ENCODE measurements around the gene SNAP47.

SNAP47 gene

GRCh38 chr1:227729881-227730629 is 5.2 kb upstream of the SNAP47 start:
- no peak overlapping the region for H3K4me3 ChIP-seq (replicated peaks; ENCODE audit: insufficient read depth, low read length)
- peak; percentile 20 for TF ChIP-seq POLR2AphosphoS5 (IDR thresholded peaks at IDR 0.05; ENCODE audit: low read depth)
- TF ChIP-seq SPI1 (IDR thresholded peaks at IDR 0.05; ENCODE audit: borderline replicate concordance, low read depth): no peak
- TF ChIP-seq, protein P1, sequence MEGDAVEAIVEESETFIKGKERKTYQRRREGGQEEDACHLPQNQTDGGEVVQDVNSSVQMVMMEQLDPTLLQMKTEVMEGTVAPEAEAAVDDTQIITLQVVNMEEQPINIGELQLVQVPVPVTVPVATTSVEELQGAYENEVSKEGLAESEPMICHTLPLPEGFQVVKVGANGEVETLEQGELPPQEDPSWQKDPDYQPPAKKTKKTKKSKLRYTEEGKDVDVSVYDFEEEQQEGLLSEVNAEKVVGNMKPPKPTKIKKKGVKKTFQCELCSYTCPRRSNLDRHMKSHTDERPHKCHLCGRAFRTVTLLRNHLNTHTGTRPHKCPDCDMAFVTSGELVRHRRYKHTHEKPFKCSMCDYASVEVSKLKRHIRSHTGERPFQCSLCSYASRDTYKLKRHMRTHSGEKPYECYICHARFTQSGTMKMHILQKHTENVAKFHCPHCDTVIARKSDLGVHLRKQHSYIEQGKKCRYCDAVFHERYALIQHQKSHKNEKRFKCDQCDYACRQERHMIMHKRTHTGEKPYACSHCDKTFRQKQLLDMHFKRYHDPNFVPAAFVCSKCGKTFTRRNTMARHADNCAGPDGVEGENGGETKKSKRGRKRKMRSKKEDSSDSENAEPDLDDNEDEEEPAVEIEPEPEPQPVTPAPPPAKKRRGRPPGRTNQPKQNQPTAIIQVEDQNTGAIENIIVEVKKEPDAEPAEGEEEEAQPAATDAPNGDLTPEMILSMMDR (IDR thresholded peaks at IDR 0.05; ENCODE audit: insufficient read depth, low read length): peak; percentile 86

GRCh38 chr1:227730630-227731151 is 4.5 kb upstream of the SNAP47 start:
- DNase-seq (ENCODE audit: low read depth in 1 of 2, low spot score in 1 of 2): no peak
- TF ChIP-seq GABPA (IDR thresholded peaks at IDR 0.05; ENCODE audit: low read depth): no peak
- 0 out of 2 replicates have a peak, but pooled peaks have one; percentile 7 for TF ChIP-seq POLR2AphosphoS5 (IDR thresholded peaks at IDR 0.05; ENCODE audit: low read depth)
- Histone ChIP-seq H3K4me3 (replicated peaks; ENCODE audit: insufficient read depth, low read length) (no peak overlapping the region), H3K27me3 (ENCODE audit: insufficient read depth, poor library complexity, severe bottlenecking) (no peaks in the 10 kb centered on the region), H3K27ac (replicated peaks) (no peak overlapping the region)

More at GRCh38 chr1:227729881-227730629, 5.2 kb upstream of the SNAP47 start:
- Histone ChIP-seq H3K27ac (replicated peaks) (no peak overlapping the region), H3K27me3 (ENCODE audit: insufficient read depth, poor library complexity, severe bottlenecking) (no peaks in the 10 kb centered on the region)
- peak in 1 of 2 experiments; percentile 48 for DNase-seq (ENCODE audit: low read depth in 1 of 2, low spot score in 1 of 2)

DNA sequence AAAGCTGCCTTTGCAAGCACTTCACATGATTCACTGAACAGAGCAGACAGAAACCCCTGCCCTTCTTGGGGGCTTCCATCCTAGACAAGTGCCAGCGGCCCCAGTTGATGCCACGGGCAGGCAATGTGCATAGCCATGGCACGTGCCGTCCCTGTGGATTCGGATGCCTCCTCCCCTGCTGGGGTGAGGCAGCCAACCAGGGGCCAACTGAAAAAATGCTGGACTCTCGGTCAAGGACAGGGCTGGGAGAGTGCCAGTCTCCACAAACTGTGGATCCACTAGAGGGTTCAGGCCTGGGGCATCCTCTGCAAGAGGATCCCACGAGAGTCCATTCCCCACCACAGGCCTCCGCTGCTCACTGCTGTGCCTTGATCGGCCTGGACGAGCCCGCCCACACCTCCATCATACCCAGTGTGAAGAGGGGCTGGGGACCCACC is 4.0 kb upstream of the SNAP47 start:
- Histone ChIP-seq H3K27me3 (ENCODE audit: insufficient read depth, poor library complexity, severe bottlenecking) (no peaks in the 10 kb centered on the region), H3K27ac (replicated peaks) (no peak overlapping the region), H3K4me3 (replicated peaks; ENCODE audit: insufficient read depth, low read length) (no peak overlapping the region)
- no peak for DNase-seq (ENCODE audit: low read depth in 1 of 2, low spot score in 1 of 2)
- TF ChIP-seq POLR2AphosphoS5 (IDR thresholded peaks at IDR 0.05; ENCODE audit: low read depth) (no peak), GABPA (IDR thresholded peaks at IDR 0.05; ENCODE audit: low read depth) (no peak), SPI1 (IDR thresholded peaks at IDR 0.05; ENCODE audit: borderline replicate concordance, low read depth) (no peak)
- TF ChIP-seq, protein P2, sequence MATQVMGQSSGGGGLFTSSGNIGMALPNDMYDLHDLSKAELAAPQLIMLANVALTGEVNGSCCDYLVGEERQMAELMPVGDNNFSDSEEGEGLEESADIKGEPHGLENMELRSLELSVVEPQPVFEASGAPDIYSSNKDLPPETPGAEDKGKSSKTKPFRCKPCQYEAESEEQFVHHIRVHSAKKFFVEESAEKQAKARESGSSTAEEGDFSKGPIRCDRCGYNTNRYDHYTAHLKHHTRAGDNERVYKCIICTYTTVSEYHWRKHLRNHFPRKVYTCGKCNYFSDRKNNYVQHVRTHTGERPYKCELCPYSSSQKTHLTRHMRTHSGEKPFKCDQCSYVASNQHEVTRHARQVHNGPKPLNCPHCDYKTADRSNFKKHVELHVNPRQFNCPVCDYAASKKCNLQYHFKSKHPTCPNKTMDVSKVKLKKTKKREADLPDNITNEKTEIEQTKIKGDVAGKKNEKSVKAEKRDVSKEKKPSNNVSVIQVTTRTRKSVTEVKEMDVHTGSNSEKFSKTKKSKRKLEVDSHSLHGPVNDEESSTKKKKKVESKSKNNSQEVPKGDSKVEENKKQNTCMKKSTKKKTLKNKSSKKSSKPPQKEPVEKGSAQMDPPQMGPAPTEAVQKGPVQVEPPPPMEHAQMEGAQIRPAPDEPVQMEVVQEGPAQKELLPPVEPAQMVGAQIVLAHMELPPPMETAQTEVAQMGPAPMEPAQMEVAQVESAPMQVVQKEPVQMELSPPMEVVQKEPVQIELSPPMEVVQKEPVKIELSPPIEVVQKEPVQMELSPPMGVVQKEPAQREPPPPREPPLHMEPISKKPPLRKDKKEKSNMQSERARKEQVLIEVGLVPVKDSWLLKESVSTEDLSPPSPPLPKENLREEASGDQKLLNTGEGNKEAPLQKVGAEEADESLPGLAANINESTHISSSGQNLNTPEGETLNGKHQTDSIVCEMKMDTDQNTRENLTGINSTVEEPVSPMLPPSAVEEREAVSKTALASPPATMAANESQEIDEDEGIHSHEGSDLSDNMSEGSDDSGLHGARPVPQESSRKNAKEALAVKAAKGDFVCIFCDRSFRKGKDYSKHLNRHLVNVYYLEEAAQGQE (IDR thresholded peaks at IDR 0.05; ENCODE audit: insufficient replicate concordance, low read depth): no peak
- TF ChIP-seq, protein P1 (IDR thresholded peaks at IDR 0.05; ENCODE audit: insufficient read depth, low read length): no peak

GRCh38 chr1:227731696-227732585 is 3.3 kb upstream of the SNAP47 start:
- H3K4me3 ChIP-seq (replicated peaks; ENCODE audit: insufficient read depth, low read length): no peak overlapping the region
- H3K27ac ChIP-seq (replicated peaks): no peak overlapping the region
- no peaks in the 10 kb centered on the region for H3K27me3 ChIP-seq (ENCODE audit: insufficient read depth, poor library complexity, severe bottlenecking)
- TF ChIP-seq, protein P2 (IDR thresholded peaks at IDR 0.05; ENCODE audit: insufficient replicate concordance, low read depth): no peak
- TF ChIP-seq, protein P1 (IDR thresholded peaks at IDR 0.05; ENCODE audit: insufficient read depth, low read length): no peak
- TF ChIP-seq SPI1 (IDR thresholded peaks at IDR 0.05; ENCODE audit: borderline replicate concordance, low read depth): no peak
- no peak for DNase-seq (ENCODE audit: low read depth in 1 of 2, low spot score in 1 of 2)

Measured in HL-60 (cell line).